AG04449 (cell line): ENCODE measurements around the gene HSPA1A.
"Not testable (repeated sequence)": the region's sequence is repeated elsewhere in the genome, so short reads cannot be mapped to it uniquely, and the experiment has no call there.

ENCODE experiments used
- CTCF ChIA-PET: fragments of 350-600 bp; formaldehyde crosslinking; extraction: SDS; loops from one replicate; lab custom pipeline; 2021; ENCODE audit warnings: antibody characterized with exemption; lab: Yijun Ruan, JAX
- POLR2A ChIA-PET: fragments of 400-600, 350-600 bp; formaldehyde crosslinking; extraction: SDS; loops from one replicate; lab custom pipeline; 2020; ENCODE audit warnings: antibody characterized with exemption, inconsistent platforms; lab: Yijun Ruan, JAX
- DNase-seq: peaks from one replicate; pipeline ENCODE4 v3.0.0-alpha.2; 2010; ENCODE audit warnings: low read depth, low spot score
- H3K4me3 ChIP-seq: 2 replicates; pipeline ENCODE4 v1.5.1; 2011; ENCODE audit warnings: low read depth, mild to moderate bottlenecking, control low read depth, low read length
- CTCF ChIP-seq: IDR thresholded peaks from one replicate; pipeline ENCODE4 v1.5.1; 2011; ENCODE audit warnings: mild to moderate bottlenecking, moderate library complexity, low read length, control low read depth, inconsistent platforms; ENCODE audit not compliant: insufficient read depth; ENCODE audit errors: missing control alignments

HSPA1A gene

GRCh38 chr6:31851485-31851832, 36.1 kb downstream of the HSPA1A start:
- ChIA-PET CTCF (interaction anchor here (0.7 kb wide), 1 partner anchor 8 kb away, joined by 3 read pairs; no protein-coding TSS in a partner anchor), POLR2A (no interaction called here)
- no peak for TF ChIP-seq CTCF
- DNase-seq, result no peak
- H3K4me3 ChIP-seq, result no peak overlapping the region

GRCh38 chr6:31851980-31852718, 36.8 kb downstream of the HSPA1A start:
- DNase-seq, H3K4me3 ChIP-seq, CTCF ChIA-PET: not testable (repeated sequence)
- POLR2A ChIA-PET, result interaction anchor here (1.0 kb wide), 1 partner anchor 11 kb away, joined by 5 read pairs; the partner anchor contains the start of gene NEU1

- POLR2A ChIA-PET, H3K4me3 ChIP-seq, DNase-seq: not testable (repeated sequence)
- CTCF ChIA-PET, result interaction anchor here (1.2 kb wide), 2 partner anchors 18 to 259 kb away, joined by 4 read pairs; no protein-coding TSS in a partner anchor
Measured at GRCh38 chr6:31857774-31858173, 42.4 kb downstream of the HSPA1A start.

GRCh38 chr6:31858707-31859106, 43.4 kb downstream of the HSPA1A start:
- TF ChIP-seq CTCF, result no peak
- CTCF ChIA-PET, result no interaction called here
- POLR2A ChIA-PET, result no interaction called here

GRCh38 chr6:31859923-31860322, 44.6 kb downstream of the HSPA1A start:
- CTCF ChIA-PET, result interaction anchor here (0.7 kb wide), 1 partner anchor 9 kb away, joined by 3 read pairs; no protein-coding TSS in a partner anchor
- TF ChIP-seq CTCF, result no peak
- POLR2A ChIA-PET, result no interaction called here

More at GRCh38 chr6:31858707-31859106, 43.4 kb downstream of the HSPA1A start:
- H3K4me3 ChIP-seq, result no peak overlapping the region
- no peak for DNase-seq

GRCh38 chr6:31860349-31860748, 45.0 kb downstream of the HSPA1A start:
- no peak for TF ChIP-seq CTCF
- DNase-seq, result no peak
- ChIA-PET POLR2A (no interaction called here), CTCF (interaction anchor here (0.7 kb wide), 1 partner anchor 9 kb away, joined by 3 read pairs; no protein-coding TSS in a partner anchor)
- H3K4me3 ChIP-seq, result no peak overlapping the region

More at GRCh38 chr6:31859923-31860322, 44.6 kb downstream of the HSPA1A start:
- no peak overlapping the region for H3K4me3 ChIP-seq
- no peak for DNase-seq

- POLR2A ChIA-PET, result no interaction called here
- DNase-seq, result no peak
- CTCF ChIA-PET, result no interaction called here
- no peak for TF ChIP-seq CTCF
- H3K4me3 ChIP-seq, result no peak overlapping the region; the same call in 1 of the 2 replicates
Measured at GRCh38 chr6:31861150-31861549, 45.8 kb downstream of the HSPA1A start.
